GM23338 (cell line): ENCODE measurements around the gene ZCCHC2. TPM values are rescaled to one million over a fixed set of nuclear protein-coding genes. Genes with fewer than 3 reads are reported as not detected.

Experiments used
- ATAC-seq: fragments of 200-7000 bp; cut with Tn5 transposase; 3 replicates; pipeline ENCODE4 v1.9.1; 2020
- DNase-seq: peaks from one replicate; pipeline ENCODE4 v3.0.0-alpha.2; 2015; ENCODE audit warnings: low spot score
- H2AFZ ChIP-seq: fragments of 200-600 bp; sonication (generic); 2 replicates; pipeline ENCODE4 v1.8.0; 2016; ENCODE audit warnings: antibody characterized with exemption, mild to moderate bottlenecking, moderate library complexity
- H3F3A ChIP-seq: fragments of 200-600 bp; sonication (generic); replicated peaks from 2 replicates; pipeline ENCODE4 v1.8.0; 2017; ENCODE audit warnings: antibody characterized with exemption, mixed run types, low read depth
- H3K27ac ChIP-seq: fragments of 200-600 bp; sonication (generic); 2 replicates; pipeline ENCODE4 v1.6.1; 2016; ENCODE audit warnings: low read depth
- H3K27me3 ChIP-seq: fragments of 200-600 bp; sonication (generic); 2 replicates; pipeline ENCODE4 v1.8.0; 2016; ENCODE audit warnings: mild to moderate bottlenecking, mixed run types, moderate library complexity; ENCODE audit not compliant: insufficient read depth
- H3K36me3 ChIP-seq: fragments of 200-600 bp; sonication (generic); 2 replicates; pipeline ENCODE4 v1.8.0; 2016; ENCODE audit warnings: mild to moderate bottlenecking; ENCODE audit not compliant: insufficient read depth
- H3K4me1 ChIP-seq: fragments of 200-600 bp; sonication (generic); 2 replicates; pipeline ENCODE4 v1.8.0; 2016; ENCODE audit warnings: mild to moderate bottlenecking, moderate library complexity; ENCODE audit not compliant: insufficient read depth
- H3K4me2 ChIP-seq: fragments of 200-600 bp; sonication (generic); 2 replicates; pipeline ENCODE4 v1.7.1; 2017; ENCODE audit warnings: mixed run types
- H3K4me3 ChIP-seq: fragments of 200-600 bp; sonication (generic); 2 replicates; pipeline ENCODE4 v1.6.1; 2016; ENCODE audit warnings: mixed run types
- H3K79me2 ChIP-seq: fragments of 200-600 bp; sonication (generic); replicated peaks from 2 replicates; pipeline ENCODE4 v1.8.0; 2017; ENCODE audit warnings: mild to moderate bottlenecking; ENCODE audit not compliant: insufficient read depth
- H3K9me2 ChIP-seq: fragments of 200-600 bp; sonication (generic); 2 replicates; pipeline ENCODE4 v1.8.0; 2017; ENCODE audit not compliant: insufficient read depth
- H4K20me1 ChIP-seq: fragments of 200-600 bp; sonication (generic); replicated peaks from 2 replicates; pipeline ENCODE4 v1.8.0; 2017; ENCODE audit warnings: mild to moderate bottlenecking; ENCODE audit not compliant: insufficient read depth
- H3K27ac Mint-ChIP-seq: 2 replicates; pipeline ENCODE4 v1.8.0; 2020; ENCODE audit warnings: inconsistent platforms, mild to moderate bottlenecking, moderate library complexity, mixed read lengths
- H3K27me3 Mint-ChIP-seq: 3 replicates; pipeline ENCODE4 v1.8.0; 2022; ENCODE audit warnings: low read depth, mild to moderate bottlenecking, moderate library complexity, mixed read lengths, inconsistent platforms; ENCODE audit not compliant: insufficient read depth, poor library complexity
- H3K36me3 Mint-ChIP-seq: 3 replicates; pipeline ENCODE4 v1.8.0; 2021; ENCODE audit warnings: low read depth, mild to moderate bottlenecking, inconsistent platforms, moderate library complexity, mixed read lengths
- H3K4me1 Mint-ChIP-seq: 3 replicates; pipeline ENCODE4 v1.8.0; 2020; ENCODE audit warnings: mild to moderate bottlenecking, inconsistent platforms, mixed read lengths
- H3K4me3 Mint-ChIP-seq: 3 replicates; pipeline ENCODE4 v1.8.0; 2021; ENCODE audit warnings: moderate library complexity, mild to moderate bottlenecking, inconsistent platforms, mixed read lengths
- H3K9me3 Mint-ChIP-seq: 3 replicates; pipeline ENCODE4 v1.8.0; 2020; ENCODE audit warnings: moderate library complexity, mild to moderate bottlenecking, inconsistent platforms, mixed read lengths
- CREB1 ChIP-seq: fragments of 250-450 bp; sonication (Bioruptor Pico); IDR thresholded peaks from 2 replicates; pipeline ENCODE4 v1.5.0; 2020; ENCODE audit warnings: low read depth, mild to moderate bottlenecking, moderate library complexity
- CTCF ChIP-seq, 2 experiments: fragments of 200-600 bp in 1 of 2; sonication (generic) in 1 of 2; conservative IDR thresholded peaks; 2 replicates each; pipeline versions ENCODE4 v1.5.1 to v1.6.1; 2016 to 2017; ENCODE audit warnings: antibody characterized with exemption in 2 of 2, low read depth in 2 of 2, mild to moderate bottlenecking in 2 of 2, moderate library complexity in 1 of 2
- ETS1 ChIP-seq: IDR thresholded peaks from 2 replicates; pipeline ENCODE4 v1.6.1; 2016; ENCODE audit warnings: antibody characterized with exemption
- EZH2 ChIP-seq: fragments of 200-600 bp; sonication (generic); IDR thresholded peaks from one replicate; pipeline ENCODE4 v1.8.0; 2017; ENCODE audit warnings: antibody characterized with exemption, mild to moderate bottlenecking, low read depth; ENCODE audit not compliant: unreplicated experiment
- EZH2phosphoT487 ChIP-seq: fragments of 200-600 bp; sonication (generic); IDR thresholded peaks from one replicate; pipeline ENCODE4 v1.8.1; 2018; ENCODE audit warnings: antibody characterized with exemption; ENCODE audit not compliant: unreplicated experiment
- JUNB ChIP-seq: IDR thresholded peaks from one replicate; pipeline ENCODE4 v1.6.1; 2016; ENCODE audit warnings: antibody characterized with exemption; ENCODE audit not compliant: unreplicated experiment
- NANOG ChIP-seq: IDR thresholded peaks from 2 replicates; pipeline ENCODE4 v1.6.1; 2016; ENCODE audit warnings: antibody characterized with exemption, borderline replicate concordance
- POLR2AphosphoS5 ChIP-seq: IDR thresholded peaks from 2 replicates; pipeline ENCODE4 v1.6.1; 2016; ENCODE audit warnings: antibody characterized with exemption, low read depth
- REST ChIP-seq: IDR thresholded peaks from one replicate; pipeline ENCODE4 v1.6.1; 2018; ENCODE audit warnings: antibody characterized with exemption; ENCODE audit not compliant: unreplicated experiment
- STAT1 ChIP-seq: IDR thresholded peaks from one replicate; pipeline ENCODE4 v1.6.1; 2016; ENCODE audit warnings: antibody characterized with exemption; ENCODE audit not compliant: unreplicated experiment
- ZNF114 ChIP-seq: fragments of 250-450 bp; sonication (Bioruptor Pico); IDR thresholded peaks from 2 replicates; pipeline ENCODE4 v1.5.0; 2020; ENCODE audit warnings: mild to moderate bottlenecking, moderate library complexity
- ZNF331 ChIP-seq: fragments of 250-450 bp; sonication (Bioruptor Pico); IDR thresholded peaks from 2 replicates; pipeline ENCODE4 v1.5.0; 2020; ENCODE audit warnings: low read depth, mild to moderate bottlenecking, moderate library complexity
- ZNF462 ChIP-seq: fragments of 250-450 bp; sonication (Bioruptor Pico); IDR thresholded peaks from 2 replicates; pipeline ENCODE4 v1.5.0; 2020; ENCODE audit warnings: mild to moderate bottlenecking, moderate library complexity
- polyA plus RNA-seq: library from polyadenylated mRNA; unstranded; fragments of >200 nt; fragmentation: Nextera tagmentation; extraction: Ambion mirVana; gene quantifications from 2 replicates; pipeline ENCODE4 v1.2.1, GENCODE V29; 2016
- total RNA-seq: library from RNA; depleted of rRNA; stranded (reverse); fragments of >200 nt; shearing (Covaris generic); gene quantifications from 2 replicates; pipeline ENCODE4 v1.2.3, GENCODE V29; 2014

Gene ZCCHC2
- total and polyA plus RNA-seq, 2 experiments from 2014 or later: 5.4 to 15.4 TPM

GRCh38 chr18:62537042-62537894 is 14.4 kb downstream of the ZCCHC2 start:
- H3K4me3 ChIP-seq: no peak overlapping the region
- H3K4me2 ChIP-seq: no peak overlapping the region
- H3F3A ChIP-seq: no peaks in the 10 kb centered on the region
- no peaks in the 10 kb centered on the region for H3K4me1 ChIP-seq
- H3K27me3 Mint-ChIP-seq: no peaks in the 10 kb centered on the region
- ATAC-seq (no peak), DNase-seq (no peak)
- no peak overlapping the region for H3K27ac Mint-ChIP-seq
- H3K4me3 Mint-ChIP-seq: no peak overlapping the region
- H3K9me2 ChIP-seq: no peaks in the 10 kb centered on the region
- H3K36me3 ChIP-seq: no peaks in the 10 kb centered on the region
- no peaks in the 10 kb centered on the region for H3K27me3 ChIP-seq
- no peaks in the 10 kb centered on the region for H3K4me1 Mint-ChIP-seq
- no peaks in the 10 kb centered on the region for H4K20me1 ChIP-seq
- no peaks in the 10 kb centered on the region for H3K36me3 Mint-ChIP-seq
- H3K27ac ChIP-seq: no peak overlapping the region
- no peak overlapping the region for H2AFZ ChIP-seq
- peaks cover 24% of the 10 kb centered on the region for H3K79me2 ChIP-seq
- no peak for TF ChIP-seq ZNF331 (CRISPR knock-in tag)
- no peak for TF ChIP-seq NANOG
- TF ChIP-seq STAT1: no peak
- no peak for TF ChIP-seq EZH2
- TF ChIP-seq ZNF114 (CRISPR knock-in tag): no peak
- no peak for TF ChIP-seq EZH2phosphoT487
- TF ChIP-seq ZNF462: no peak
- no peak for TF ChIP-seq CREB1 (CRISPR knock-in tag)
- no peak for TF ChIP-seq POLR2AphosphoS5
- TF ChIP-seq CTCF (conservative IDR thresholded peaks at IDR 0.05; ENCODE audit: low read depth in 2 of 2): no peak
- TF ChIP-seq ETS1: no peak
- no peak for TF ChIP-seq REST
- TF ChIP-seq JUNB: no peak
- no peaks in the 10 kb centered on the region for H3K9me3 Mint-ChIP-seq
